GM21529 (cell line): ENCODE data around the gene ATAT1.

Source experiments
- ATAC-seq: cut with Tn5 transposase; IDR thresholded peaks from one replicate; pipeline ENCODE4 v1.9.1; 2021; ENCODE audit not compliant: unreplicated experiment

The ATAT1 gene

DNA sequence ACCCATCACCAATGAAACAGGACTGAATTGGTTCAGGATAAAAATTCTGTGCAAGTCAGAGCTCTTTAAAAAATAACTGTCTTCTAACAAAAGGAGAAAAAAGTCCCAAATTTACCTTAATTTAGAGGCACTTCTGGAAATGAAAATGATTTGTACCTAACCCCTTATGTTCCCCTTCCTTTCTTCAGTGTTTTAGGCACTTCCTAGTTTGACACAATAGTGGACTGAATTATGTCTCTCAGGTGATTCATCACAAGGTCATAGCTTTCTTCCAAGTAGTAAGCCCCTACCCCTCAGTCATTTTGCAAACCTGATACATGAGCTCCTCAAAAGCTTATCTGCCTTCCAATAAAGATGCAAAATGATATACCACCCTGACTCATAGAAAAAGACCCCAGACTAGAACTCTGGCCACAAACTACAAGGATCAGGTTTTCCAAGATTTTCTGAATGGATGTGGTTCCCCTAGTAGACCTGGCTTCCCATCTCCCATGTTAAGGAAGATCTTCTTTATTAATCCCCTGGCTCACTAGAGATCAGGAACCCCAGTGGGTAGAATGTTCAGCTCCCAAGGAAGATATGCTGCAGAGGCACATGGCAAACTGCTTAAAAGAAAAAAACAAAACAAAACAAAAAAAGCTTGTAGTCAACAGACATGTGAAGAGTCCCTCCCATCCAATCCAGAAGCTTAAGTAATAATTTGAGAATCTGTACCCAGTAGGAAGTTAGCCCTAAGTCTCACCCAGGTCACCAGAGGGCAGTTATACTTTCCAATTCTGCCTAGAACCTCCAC is 13.2 kb upstream of the ATAT1 start:
- ATAC-seq: no peak

DNA sequence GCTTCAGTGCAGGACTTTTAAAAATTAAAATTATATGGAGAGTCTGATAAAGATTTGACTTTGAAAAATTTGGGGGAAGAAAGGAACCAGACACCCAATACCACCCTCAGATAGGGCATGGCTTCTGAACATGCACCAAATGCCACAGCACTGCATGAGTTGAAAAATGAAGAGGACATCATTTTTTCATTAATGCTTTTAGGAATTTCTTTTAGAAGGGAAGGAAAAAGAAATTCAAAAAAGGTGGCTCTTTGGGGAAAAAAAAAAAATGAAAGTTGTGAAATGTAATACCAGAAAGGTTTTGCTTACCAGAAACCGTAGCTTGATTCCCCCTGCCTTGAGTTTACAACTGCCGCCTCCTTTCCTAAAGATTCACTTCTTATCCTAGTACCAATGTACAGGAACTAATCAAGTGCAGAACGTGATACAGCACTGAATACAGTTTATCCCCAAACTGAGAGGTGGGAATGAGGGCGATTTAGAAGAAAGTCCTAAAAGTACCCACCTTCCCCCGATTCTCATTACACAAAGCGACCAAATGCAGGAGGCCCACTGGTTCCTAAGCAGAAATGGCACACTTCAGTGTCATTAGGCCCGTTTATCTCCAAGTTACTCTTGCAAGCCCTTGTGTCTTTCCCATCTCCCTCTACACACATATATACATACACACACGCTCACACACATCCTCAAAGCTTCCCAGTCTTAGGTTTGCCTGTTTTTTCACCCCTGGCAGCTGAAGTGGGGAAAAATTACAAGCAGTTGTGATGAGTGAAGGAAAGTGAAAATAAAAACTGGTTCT is 12.4 kb upstream of the ATAT1 start:
- no peak for ATAC-seq

GRCh38 chr6:30614843-30615218 is 11.8 kb upstream of the ATAT1 start:
- ATAC-seq: peak; percentile 54

- no peak for ATAC-seq
Observed at GRCh38 chr6:30615219-30615957, 11.3 kb upstream of the ATAT1 start.

DNA sequence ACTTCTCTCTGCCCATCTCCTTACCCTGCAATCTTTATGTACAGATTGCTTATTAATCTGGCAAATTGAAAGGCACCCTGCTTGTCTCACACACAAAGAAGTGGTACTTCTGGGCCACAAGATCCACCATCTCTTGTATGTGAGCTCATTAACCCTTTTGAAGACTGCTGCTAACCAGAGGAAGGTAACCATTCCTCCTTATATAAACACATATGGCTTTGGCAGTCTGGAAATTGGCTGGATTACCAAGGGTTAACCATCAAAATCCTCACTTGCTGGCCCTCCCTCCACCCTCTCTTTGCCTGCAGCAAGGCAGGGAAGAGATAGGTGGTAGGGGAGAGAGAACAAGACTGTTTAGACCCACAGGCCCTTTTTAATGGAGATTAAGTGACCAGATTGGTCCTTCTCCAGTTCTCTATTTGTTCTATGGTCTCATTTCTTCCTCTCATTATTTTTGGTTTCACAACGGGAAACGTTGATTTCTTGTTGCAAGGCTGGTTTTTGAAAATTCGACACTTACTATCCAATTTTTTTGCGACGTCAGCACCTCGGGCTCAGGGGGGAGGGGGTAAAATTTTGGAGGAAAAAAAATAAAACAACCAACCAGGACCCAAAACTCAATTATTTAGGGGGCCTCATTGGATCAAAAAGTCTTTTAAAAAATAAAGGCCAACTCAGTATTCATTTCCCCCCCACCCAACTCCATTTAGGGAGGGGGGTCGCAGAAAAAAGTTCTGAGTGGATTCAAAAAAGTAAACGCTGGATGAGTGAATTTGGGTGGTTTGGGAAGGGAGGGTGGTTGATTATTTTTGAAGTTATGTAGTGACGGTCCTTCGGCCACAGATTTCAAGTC is 10.5 kb upstream of the ATAT1 start:
- ATAC-seq: no peak

DNA sequence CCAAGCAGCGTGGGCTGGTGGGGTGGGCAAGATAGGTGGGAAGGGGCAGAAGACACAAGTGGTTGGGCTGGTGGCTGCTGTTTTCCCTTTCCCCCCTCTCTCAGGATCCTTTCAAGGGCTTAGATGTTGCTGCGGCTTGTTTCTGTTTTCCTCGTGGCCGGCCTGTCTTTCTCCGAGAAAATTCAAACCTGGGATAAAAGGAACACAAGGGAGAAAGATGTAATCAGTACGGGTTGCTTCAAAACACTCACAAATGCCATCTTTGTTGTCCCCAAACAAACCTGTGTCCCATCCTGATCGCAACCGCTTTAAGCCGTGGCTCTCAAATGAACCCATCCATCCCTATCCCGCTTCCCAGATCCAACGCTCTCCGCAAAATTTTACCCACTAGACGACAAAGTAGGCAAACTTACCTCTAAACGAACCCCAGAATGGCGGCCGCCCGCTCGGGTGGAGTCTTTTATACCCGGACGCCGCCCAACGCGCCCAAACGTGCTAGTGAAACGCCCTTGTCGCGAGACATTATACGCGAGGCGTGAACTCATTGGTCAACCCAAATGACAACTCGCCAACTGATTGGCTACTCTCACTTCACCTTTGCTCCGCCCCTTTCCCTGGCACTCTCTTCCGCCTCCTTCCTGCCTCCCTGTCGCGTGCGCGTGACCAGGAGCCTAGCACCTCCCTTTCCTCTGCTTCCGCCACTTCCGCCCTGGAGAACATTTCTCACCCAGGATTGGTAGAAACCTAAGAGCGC is 9.7 kb upstream of the ATAT1 start, which contains the start of gene PPP1R10:
PPP1R10 (minus strand) TSS at position 433 of the 754 bp plus-strand sequence. CDS start 7,299 bp downstream, outside the sequence.
- peak; percentile 72 for ATAC-seq

DNA sequence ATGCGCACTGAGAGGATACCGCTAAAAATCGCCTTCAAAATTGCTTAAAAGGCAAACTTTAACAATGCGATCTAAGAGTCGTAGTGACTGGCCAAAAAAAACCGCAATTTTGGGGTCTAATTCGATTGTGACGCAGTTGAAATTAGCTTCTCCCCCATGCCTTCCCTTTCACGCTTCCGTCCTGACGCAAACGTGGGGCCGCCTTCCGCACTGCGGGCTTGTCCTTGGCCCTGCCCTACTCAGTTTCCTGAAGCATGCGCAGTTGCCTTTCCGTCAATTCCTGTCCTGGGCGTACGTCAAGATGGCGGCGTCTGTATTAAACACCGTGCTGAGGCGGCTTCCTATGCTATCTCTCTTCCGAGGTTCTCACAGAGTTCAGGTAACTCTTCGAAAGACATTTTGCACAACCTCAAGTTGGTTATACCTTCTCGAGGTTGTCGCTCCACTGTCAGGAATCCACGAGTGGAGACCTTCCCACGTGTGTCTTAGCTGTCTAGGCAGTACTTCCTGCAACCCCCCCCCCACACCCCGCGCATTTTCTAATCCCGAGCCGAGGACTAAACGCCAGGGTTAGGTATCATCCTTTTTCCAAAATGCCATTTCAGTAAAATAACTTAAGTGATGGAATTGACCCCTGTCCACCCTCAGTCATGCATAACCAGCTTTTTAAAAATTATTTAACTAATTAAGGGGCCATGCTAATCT is 9.0 kb upstream of the ATAT1 start, which contains the start of gene MRPS18B:
MRPS18B (plus strand) TSS at position 276 of the 705 bp plus-strand sequence; CDS start at position 302, 26 bp downstream.
- ATAC-seq: peak; percentile 69

GRCh38 chr6:30618270-30618797 is 8.3 kb upstream of the ATAT1 start:
- no peak for ATAC-seq

- ATAC-seq: no peak
Observed at GRCh38 chr6:30619561-30619960, 7.1 kb upstream of the ATAT1 start.

- ATAC-seq: no peak
Observed at GRCh38 chr6:30625511-30625910, 1.2 kb upstream of the ATAT1 start.

- no peak for ATAC-seq
Observed at GRCh38 chr6:30635834-30636233, 9.2 kb downstream of the ATAT1 start.

DNA sequence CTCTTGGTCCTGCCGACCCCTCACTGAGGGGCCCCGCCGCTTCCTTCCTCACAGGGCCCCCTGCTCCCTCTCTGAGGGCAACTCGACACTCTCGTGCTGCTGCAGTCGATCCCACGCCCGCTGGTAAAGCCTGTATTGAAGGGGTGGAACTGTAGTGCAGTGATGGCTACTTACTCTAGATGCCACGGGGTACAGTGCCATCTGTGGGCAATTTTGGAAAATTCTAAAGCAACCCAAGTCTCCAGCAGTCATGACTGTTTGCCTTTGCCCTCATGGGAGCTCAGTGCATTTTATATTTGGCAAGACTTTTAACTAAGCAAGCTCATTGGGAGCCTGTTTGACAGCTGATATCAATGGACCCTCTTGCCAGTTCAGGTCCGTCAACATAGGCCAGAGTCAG is 13.8 kb downstream of the ATAT1 start:
- no peak for ATAC-seq

DNA sequence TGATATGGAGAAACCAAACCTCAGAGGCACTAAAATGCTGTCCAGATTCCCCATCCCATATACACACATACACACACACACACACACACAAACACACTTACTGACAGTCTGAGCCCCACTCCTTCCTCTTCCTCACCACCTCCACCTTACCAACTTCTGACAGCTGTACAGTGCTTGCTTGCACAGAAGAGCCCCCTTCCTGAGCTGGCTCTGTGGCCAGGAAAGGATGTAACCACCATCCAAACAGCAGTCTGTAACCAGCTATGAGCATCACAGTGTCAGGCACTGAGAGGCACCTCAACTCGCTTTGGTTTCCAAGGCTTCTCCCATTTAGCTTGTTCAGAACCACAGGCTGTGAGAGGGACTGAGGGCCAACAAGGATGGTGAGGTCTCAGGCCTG is 14.4 kb downstream of the ATAT1 start:
- no peak for ATAC-seq

GRCh38 chr6:30643656-30644055 is 17.0 kb downstream of the ATAT1 start:
- no peak for ATAC-seq

DNA sequence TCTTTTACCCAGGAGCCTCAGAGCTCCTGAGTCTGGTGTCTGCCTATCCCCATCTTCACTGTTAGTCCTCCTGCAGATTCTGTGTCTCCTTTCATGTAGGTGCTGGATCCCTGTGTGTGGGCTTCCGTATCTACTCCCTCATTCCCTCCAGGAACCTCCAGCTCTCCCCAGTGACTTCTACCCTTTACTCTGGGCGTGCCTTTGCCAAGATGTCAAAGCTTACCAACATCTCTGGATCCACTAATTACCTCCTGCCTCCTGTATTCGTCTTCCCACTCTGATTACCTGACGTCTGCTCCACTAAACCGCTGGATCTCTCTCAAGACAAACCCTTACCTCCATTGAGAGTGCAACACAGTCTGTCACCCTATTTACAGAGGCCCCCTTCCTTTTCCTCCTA is 18.1 kb downstream of the ATAT1 start:
- no peak for ATAC-seq

DNA sequence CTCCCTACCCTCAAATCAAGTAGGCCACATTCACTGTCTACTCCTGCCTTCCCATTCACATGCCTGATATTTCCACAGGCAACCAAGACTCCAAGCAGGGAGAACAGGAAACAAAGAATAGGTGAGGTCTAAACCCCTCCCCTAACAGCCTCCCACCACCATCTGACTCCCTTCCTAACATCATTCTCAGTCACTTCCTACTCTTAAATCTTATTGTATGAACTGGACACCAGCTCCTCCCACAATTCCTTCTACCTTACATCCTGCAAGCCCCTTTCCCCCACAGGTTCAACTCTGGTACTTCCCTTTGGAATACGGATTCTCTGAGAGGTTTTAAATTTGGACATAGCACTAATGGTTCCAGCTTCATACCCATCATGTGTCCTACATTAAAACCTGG is 19.3 kb downstream of the ATAT1 start:
- no peak for ATAC-seq

DNA sequence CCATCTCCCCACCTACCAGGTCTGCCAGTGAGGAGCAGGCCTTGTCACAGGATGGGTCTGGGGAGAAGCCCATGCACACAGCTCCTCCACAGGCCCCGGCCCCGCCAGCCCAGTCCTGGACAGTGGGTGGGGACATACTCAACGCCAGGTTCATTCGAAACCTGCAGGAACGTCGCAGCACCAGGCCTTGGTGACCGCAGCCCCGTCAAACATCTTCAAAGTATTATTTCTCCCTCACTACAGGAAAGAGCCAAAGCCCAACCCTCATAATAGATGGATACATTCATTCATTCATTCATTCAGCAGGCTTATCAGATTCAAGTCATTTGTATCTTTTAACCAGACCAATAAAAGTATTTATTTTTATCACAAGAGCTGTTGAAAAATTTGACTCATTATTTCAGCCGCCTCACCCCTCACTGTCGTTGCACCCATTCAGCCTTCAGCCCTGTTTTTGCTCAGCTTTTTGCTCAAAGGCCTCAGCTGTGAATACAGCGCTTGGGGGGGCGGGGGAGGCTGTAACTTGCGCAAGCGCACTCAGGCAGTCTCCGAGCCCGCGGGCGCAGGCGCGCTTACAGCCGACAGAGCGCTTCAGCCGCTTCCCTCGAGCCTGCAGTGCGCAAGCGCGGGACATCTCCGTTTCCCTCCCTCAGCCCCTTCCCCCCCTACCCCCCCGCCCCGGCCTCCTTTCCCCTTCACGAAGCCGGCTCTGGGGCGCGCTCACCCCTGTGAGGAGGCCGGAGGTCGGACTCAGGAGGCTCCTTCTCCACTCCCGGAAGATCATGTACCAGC is 20.0 kb downstream of the ATAT1 start, which contains the start of gene C6orf136:
C6orf136 (plus strand) TSS at position 684 of the 792 bp plus-strand sequence; CDS start at position 783, 99 bp downstream.
- ATAC-seq: peak; percentile 59
